Measurements from ENCODE around the gene TIMD4.
A peak's percentile ranks its signal among the peaks of the same experiment; 100 is the strongest.
"Not testable (repeated sequence)": the region's sequence is repeated elsewhere in the genome, so short reads cannot be mapped to it uniquely, and the experiment has no call there.

The TIMD4 gene

DNA sequence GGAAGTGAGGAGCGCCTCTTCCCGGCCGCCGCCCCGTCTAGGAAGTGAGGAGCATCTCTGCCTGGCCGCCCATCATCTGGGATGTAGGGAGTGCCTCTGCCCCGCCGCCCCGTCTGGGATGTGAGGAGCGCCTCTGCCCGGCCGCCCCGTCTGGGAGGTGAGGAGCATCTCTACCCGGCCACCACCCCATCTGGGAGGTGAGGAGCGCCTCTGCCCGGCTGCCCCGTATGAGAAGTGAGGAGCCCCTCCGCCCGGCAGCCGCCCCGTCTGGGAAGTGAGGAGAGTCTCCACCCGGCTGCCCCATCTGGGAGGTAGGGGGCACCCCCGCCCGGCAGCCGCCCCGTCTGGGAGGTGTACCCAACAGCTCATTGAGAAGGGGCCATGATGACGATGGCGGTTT, 22.6 kb downstream of the TIMD4 start:
- not testable (repeated sequence) for H3K27me3 Mint-ChIP-seq, H3K27ac Mint-ChIP-seq, H3K4me3 Mint-ChIP-seq, H3K9me3 Mint-ChIP-seq
- H3K36me3 Mint-ChIP-seq = peaks cover 11% of the 10 kb centered on the region
- H3K4me1 Mint-ChIP-seq = peaks cover 21% of the 10 kb centered on the region

DNA sequence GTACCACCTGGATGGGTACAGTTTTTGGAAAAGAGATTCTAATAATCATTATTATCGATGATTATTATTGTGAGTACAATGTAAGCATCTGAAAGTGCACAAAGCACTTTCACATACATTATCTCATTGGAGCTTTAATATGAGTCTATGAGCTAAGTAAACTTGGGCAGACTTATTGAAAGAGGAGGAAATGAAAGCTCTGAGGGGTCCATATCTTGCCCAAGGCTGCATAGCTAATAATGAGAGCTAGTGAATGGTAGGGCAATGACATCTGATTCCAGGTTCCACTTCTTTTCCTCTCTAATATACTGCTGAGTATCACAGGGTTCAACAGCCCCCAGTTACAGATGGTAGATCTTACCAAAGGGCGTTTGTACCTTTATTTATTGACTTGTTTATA, 26.1 kb downstream of the TIMD4 start:
- Mint-ChIP-seq H3K4me3 (no peak overlapping the region), H3K27me3 (no peaks in the 10 kb centered on the region), H3K27ac (no peak overlapping the region), H3K9me3 (no peaks in the 10 kb centered on the region), H3K36me3 (peaks cover 8% of the 10 kb centered on the region), H3K4me1 (peaks cover 37% of the 10 kb centered on the region)

DNA sequence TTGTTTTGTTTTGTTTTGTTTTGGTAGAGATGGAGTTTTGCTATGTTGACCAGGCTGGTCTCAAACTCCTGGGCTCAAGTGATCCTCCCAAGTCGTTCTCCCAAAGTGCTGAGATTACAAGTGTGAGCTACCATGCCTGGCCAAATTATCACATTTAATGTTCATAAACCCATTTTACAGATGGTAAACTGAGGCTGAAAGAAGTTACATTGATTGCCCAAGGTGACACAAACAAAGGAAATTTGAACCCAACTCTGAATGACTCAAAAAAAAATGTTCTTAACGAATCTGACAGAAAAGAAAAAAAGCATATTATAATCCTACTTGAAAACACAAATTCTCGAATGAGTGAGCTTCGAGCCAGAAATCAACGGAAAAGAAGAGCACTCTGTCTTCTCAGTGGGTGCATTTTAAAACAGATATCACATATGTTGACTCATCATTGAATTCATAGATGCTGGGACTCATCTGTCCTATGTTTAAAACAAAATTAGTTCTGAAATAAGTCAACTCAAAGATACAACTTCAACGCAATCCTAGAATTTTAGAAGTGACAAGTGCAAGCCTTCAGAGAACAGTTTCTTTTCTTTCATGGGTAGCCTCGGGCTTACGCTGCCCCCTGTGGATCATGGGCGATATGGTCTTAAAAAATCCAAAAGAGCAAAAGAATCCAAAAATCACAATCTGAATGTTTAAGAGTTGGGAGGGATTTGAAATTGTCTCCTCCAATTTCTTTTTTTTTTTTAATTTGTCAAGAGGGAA, 28.4 kb downstream of the TIMD4 start:
- Mint-ChIP-seq H3K9me3 (peaks cover 5% of the 10 kb centered on the region), H3K36me3 (peaks cover 4% of the 10 kb centered on the region), H3K4me1 (peaks cover 50% of the 10 kb centered on the region), H3K27ac (peak overlapping the region; percentile 77), H3K4me3 (peak overlapping the region; percentile 33), H3K27me3 (no peaks in the 10 kb centered on the region)

DNA sequence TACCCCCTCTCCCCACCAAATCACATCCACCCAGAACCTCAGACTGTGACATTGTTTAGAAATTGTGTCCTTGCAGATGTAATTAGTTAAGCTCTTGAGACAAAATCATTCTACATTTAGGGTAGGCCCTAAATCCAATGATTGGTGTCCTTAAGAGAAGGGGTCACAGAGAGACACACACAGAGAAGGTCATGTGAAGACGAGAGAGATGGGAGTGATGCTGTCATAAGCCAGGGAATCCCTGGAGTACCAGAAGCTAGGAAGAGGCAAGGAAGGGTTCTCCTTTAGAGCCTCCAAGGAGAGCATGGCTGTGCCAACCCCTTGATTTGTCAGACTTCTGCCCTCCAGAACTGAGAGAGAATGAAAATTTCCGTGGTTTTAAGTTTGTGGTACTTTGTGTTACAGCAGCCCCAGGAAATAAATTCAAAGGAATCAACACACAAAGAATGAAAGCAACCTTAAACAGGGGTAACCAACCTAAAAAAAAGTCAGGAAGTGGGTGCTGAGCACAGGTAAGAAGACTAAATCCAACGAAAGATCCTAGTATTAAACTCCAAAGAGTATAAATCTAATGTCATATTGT, 33.6 kb downstream of the TIMD4 start:
- Mint-ChIP-seq H3K9me3 (peaks cover 14% of the 10 kb centered on the region), H3K27ac (peak overlapping the region; percentile 80), H3K4me1 (peaks cover 92% of the 10 kb centered on the region), H3K4me3 (peak overlapping the region; percentile 8), H3K27me3 (no peaks in the 10 kb centered on the region), H3K36me3 (peaks cover 4% of the 10 kb centered on the region)

DNA sequence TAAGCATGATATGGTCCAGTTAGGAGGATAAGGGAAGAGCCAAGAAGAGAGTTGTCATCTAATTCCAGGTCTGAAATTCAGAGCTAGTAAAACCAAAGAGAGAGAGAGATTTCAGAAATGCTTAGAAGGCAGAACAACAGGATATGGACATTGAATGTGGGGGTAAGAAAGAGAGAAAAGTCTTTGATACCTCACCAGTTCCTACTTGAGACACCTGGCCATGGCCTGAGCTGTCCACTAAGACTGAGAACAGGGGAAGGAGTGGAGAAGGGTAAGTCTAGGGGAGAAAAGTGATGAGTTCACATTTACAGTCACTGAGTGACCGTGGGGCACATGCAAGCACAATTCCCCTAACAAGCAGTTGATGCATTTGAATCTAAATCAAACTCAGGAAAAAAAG, 35.5 kb downstream of the TIMD4 start:
- Mint-ChIP-seq H3K36me3 (peaks cover 4% of the 10 kb centered on the region), H3K27ac (peak overlapping the region; percentile 71), H3K9me3 (peaks cover 14% of the 10 kb centered on the region), H3K4me3 (no peak overlapping the region), H3K4me1 (peaks cover 83% of the 10 kb centered on the region), H3K27me3 (no peaks in the 10 kb centered on the region)

DNA sequence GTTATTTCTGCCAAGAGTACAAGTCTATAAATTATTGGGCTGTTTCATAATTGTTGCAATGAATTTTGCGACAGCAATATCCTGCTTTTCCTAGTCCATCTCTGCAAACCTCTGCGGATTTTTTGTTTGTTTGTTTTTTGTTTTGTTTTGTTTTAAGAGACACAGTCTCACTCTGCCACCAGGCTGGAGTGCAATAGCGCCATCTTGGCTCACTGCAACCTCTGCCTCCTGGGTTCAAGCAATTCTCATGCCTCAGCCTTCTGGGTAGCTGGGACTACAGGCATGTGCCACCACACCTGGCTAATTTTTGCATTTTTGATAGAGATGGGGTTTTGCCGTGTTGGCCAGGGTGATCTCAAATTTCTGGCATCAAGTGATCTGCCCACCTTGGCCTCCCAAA, 37.3 kb downstream of the TIMD4 start:
- H3K27ac Mint-ChIP-seq, H3K36me3 Mint-ChIP-seq, H3K4me3 Mint-ChIP-seq, H3K27me3 Mint-ChIP-seq: not testable (repeated sequence)
- H3K4me1 Mint-ChIP-seq = peaks cover 83% of the 10 kb centered on the region
- H3K9me3 Mint-ChIP-seq = peaks cover 11% of the 10 kb centered on the region

DNA sequence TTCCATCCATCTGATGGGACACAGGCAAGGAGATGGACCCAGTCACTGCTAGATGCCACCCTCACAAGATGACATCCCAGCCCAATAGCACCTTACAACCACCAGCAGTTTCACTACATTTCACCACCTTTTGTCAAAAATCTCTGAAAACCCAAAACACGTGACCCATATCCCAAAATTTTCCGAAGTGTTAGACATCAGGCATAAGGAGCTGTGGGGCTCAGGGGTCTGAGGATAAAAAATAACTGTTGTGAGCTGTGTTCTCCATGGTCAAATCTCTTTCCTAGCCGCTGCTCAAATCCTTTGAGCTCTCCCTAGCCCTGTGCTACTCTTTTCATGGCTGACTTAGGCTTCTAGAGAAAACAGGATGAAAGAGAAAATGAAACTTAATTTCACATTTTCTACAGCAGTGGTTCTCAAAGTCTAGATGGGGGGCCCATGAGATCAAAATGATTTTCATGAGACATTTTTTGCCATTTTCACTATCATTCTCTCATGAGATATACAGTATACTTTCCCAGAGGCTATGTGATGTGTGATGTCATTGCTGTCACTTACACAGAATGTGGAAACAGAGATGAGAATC, 40.7 kb downstream of the TIMD4 start:
- Mint-ChIP-seq H3K36me3 (peaks cover 7% of the 10 kb centered on the region), H3K4me3 (peak overlapping the region; percentile 57), H3K9me3 (peaks cover 7% of the 10 kb centered on the region), H3K27ac (peak overlapping the region; percentile 94), H3K4me1 (peaks cover 78% of the 10 kb centered on the region), H3K27me3 (no peaks in the 10 kb centered on the region)

DNA sequence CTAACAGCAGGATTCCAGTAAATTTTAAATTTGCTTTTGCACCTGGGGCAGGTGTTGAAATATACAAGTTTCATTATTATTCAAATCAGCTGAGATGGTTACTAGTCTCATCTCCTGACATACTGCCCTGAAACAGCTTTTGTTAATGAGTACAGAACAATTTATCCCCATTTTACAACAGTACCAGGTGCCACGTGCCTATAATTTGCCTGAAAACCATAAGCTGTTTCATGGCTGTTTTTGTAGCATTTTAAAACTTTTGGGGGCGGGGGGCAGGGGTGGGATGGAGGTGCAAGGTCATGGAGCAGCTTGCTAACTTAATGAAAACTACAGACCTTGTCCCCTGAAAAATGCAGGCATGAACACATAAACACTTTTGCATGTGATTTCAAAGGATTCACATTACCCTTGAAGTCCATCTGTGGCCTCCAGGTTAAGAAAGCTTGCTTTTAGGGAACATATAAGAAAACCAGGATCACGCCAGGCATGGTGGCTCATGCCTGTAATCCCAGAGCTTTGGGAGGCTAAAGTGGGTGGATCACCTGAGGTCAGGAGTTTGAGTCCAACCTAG, 42.1 kb downstream of the TIMD4 start:
- Mint-ChIP-seq H3K4me1 (peaks cover 75% of the 10 kb centered on the region), H3K9me3 (no peaks in the 10 kb centered on the region), H3K27me3 (no peaks in the 10 kb centered on the region), H3K36me3 (peaks cover 8% of the 10 kb centered on the region), H3K27ac (peak overlapping the region; percentile 82), H3K4me3 (no peak overlapping the region)

DNA sequence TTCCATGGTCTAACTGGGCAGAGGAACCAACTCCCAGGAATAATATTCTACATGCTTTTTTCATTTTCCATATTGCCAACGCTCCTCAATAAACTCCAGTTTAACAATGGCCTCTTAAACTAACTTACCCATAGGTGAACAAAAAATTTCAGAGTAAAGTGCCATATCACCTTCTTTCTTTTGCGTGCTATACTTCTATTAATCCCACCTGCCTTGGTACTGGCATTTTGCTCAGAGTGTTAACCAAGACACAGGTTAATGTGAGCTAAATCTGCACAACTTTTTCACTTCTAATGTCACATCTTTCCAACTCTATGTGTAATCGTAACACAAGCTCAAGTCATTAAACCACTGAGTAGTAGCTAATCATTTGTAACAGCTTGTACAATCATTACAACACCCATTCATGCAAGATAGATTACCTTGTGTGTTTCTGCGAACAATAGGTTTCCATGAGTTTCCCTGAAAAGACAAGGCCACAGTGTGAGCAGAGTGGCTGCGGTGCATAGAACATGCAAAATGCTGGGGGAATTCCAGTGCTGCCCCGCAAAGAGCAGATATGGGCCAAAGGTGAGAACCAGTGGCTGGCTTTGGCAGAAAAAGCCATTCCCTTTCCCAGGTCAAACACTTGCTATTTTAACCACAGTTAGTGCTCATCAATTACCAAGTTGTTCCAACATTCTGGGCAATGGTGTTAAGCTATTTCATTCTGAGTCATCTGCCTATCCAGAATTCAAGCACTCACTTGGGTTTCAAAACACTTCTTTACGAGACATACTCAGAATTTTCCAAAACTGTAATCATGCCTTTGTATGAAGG, 42.8 kb downstream of the TIMD4 start:
- Mint-ChIP-seq H3K27ac (peak overlapping the region; percentile 82), H3K36me3 (peaks cover 10% of the 10 kb centered on the region), H3K4me1 (peaks cover 75% of the 10 kb centered on the region), H3K27me3 (no peaks in the 10 kb centered on the region), H3K9me3 (no peaks in the 10 kb centered on the region), H3K4me3 (peak overlapping the region; percentile 75)

DNA sequence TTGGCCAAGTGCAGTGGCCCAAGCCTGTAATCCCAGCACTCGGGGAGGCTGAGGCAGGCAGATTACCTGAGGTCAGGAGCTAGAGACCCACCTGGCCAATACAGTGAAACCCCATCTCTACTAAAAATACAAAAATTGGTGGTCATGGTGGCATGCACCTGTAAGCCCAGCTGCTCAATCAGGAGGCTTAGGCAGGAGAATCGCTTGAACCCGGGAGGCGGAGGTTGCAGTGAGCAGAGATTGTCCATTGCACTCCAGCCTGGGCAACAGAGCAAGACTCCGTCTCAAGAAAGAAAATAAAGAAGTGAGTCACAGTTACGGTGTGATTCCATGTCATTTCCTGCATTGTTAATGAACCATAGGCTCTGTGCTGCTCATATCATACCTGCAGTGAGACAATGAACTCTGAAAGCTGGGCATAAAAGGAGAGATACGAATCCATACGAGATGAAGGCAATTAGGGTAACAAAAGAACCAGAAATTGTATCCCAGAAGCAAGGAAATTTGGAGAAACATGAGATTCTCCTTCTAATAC, 44.6 kb downstream of the TIMD4 start:
- H3K27ac Mint-ChIP-seq = peak overlapping the region; percentile 2
- H3K4me3 Mint-ChIP-seq = no peak overlapping the region
- H3K4me1 Mint-ChIP-seq = peaks cover 83% of the 10 kb centered on the region
- H3K9me3 Mint-ChIP-seq = no peaks in the 10 kb centered on the region
- H3K27me3 Mint-ChIP-seq = no peaks in the 10 kb centered on the region
- peaks cover 12% of the 10 kb centered on the region for H3K36me3 Mint-ChIP-seq

DNA sequence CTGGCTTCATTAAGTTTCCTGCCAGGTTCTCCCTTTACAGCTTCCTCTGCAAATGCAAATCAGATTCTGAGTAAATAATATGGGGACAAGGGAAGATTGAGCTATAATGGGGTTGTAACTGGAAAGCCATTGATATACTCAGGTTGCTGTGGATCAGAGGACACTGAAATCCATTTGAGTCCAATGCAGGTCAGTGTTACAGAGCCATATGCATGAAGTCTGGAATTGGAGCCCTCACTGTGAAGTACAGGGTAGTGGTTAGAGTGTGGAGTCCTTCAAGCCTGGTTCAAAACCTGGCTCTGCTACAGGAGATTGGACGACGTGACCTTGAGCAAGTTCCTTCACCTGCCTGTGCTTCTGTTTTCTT, 48.7 kb downstream of the TIMD4 start:
- Mint-ChIP-seq H3K27me3 (no peaks in the 10 kb centered on the region), H3K4me3 (peak overlapping the region; percentile 80), H3K36me3 (peaks cover 13% of the 10 kb centered on the region), H3K27ac (peak overlapping the region; percentile 92), H3K9me3 (peaks cover 11% of the 10 kb centered on the region), H3K4me1 (peaks cover 82% of the 10 kb centered on the region)

DNA sequence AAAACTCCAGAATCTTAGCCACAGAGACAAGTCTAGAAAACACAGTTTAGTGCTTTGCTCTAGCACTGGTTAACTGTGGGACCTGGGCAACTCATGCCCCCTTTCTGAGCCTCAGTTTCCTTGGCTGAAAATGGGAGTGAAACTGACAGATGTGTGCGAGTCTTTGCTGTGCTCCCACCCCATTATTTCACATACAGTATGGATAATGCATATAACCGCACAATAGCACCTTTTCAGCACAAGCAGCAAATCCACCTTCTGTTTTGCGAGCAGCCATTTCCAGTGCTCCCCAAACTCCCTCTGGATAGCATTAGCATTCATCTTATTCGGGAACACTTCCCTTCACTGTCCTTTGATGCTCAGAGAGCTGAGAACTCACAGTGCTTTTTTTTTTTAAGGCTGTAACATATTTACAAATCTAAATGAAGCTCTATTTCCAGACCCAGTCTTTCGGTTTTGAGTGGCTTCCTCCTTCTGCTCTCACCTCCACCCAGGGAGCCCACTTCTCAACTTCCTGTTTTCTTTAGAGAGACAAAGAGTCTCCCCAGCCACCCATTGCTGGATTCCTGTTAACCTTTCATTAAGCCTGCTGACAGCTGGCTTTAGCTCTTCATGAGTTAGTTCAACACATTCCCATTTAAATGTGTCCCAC, 49.2 kb downstream of the TIMD4 start:
- Mint-ChIP-seq H3K4me1 (peaks cover 82% of the 10 kb centered on the region), H3K27me3 (no peaks in the 10 kb centered on the region), H3K9me3 (peaks cover 11% of the 10 kb centered on the region), H3K36me3 (peaks cover 11% of the 10 kb centered on the region), H3K4me3 (peak overlapping the region; percentile 80), H3K27ac (peak overlapping the region; percentile 92)

DNA sequence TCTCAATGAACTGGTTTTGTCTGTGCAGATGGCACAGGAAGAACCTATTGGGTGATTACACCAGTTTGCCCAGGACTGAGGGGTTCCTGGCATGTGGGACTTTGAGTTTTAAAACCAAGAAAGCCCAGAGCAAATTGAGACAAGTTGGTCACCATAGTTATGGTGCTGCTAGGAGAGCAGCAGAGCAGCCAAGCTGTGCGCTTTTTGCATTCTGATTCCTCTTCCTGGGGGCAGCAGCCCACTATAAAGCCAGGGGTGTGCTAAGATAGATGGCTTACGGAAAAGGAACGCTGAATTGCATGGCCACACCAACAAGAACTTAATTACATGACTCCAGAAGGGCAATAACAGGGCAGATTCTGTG, 49.7 kb downstream of the TIMD4 start:
- peak overlapping the region; percentile 92 for H3K27ac Mint-ChIP-seq
- H3K4me1 Mint-ChIP-seq = peaks cover 80% of the 10 kb centered on the region
- peaks cover 11% of the 10 kb centered on the region for H3K36me3 Mint-ChIP-seq
- H3K4me3 Mint-ChIP-seq = peak overlapping the region; percentile 33
- peaks cover 11% of the 10 kb centered on the region for H3K9me3 Mint-ChIP-seq
- no peaks in the 10 kb centered on the region for H3K27me3 Mint-ChIP-seq

DNA sequence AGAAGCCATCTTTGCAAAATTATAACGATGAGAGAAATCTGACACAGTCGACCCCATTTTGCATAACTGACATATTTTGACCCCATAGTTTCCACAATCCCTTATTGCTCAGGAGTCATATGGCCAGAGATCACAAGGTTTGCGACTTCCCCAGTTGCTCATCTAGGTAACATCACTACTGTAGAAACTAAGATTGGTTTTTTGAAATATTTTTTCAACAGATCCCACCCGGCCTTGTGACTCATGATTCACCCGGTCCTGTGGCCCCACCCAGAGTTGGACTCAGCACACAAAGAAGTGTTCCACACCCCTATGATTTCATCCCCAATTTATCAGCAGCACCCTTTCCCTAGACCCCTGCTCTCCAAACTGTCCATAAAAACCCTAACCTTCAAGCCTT, 50.2 kb downstream of the TIMD4 start:
- H3K4me3 Mint-ChIP-seq = peak overlapping the region; percentile 33

DNA sequence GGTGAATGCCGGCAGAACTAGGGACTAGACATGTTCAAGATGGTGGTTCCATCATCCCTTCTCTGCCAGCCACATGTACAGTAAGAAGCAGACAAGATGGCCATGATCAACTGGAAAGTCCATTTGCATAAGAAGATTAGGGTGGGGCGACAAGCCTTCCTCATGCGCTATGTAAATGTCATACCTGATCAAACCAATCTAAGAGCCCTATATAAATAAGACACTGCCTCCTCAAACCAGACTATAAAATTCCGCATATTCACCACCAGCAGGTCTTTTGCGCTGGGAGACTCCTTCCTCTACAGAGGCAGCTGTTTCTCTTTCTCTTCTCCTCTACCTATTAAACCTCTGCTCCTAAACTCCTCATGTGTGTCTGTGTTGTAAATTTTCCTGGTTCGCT, 53.8 kb downstream of the TIMD4 start:
- H3K4me3 Mint-ChIP-seq = no peak overlapping the region
- peaks cover 64% of the 10 kb centered on the region for H3K4me1 Mint-ChIP-seq
- H3K27ac Mint-ChIP-seq = peak overlapping the region; percentile 43
- no peaks in the 10 kb centered on the region for H3K27me3 Mint-ChIP-seq
- peaks cover 8% of the 10 kb centered on the region for H3K36me3 Mint-ChIP-seq
- peaks cover 11% of the 10 kb centered on the region for H3K9me3 Mint-ChIP-seq

More for the DNA sequence above, 50.2 kb downstream of the TIMD4 start:
- Mint-ChIP-seq H3K36me3 (peaks cover 11% of the 10 kb centered on the region), H3K9me3 (peaks cover 11% of the 10 kb centered on the region), H3K4me1 (peaks cover 79% of the 10 kb centered on the region), H3K27me3 (no peaks in the 10 kb centered on the region), H3K27ac (peak overlapping the region; percentile 92)
